ENCODE data around the gene ARHGDIG.

Gene ARHGDIG

DNA sequence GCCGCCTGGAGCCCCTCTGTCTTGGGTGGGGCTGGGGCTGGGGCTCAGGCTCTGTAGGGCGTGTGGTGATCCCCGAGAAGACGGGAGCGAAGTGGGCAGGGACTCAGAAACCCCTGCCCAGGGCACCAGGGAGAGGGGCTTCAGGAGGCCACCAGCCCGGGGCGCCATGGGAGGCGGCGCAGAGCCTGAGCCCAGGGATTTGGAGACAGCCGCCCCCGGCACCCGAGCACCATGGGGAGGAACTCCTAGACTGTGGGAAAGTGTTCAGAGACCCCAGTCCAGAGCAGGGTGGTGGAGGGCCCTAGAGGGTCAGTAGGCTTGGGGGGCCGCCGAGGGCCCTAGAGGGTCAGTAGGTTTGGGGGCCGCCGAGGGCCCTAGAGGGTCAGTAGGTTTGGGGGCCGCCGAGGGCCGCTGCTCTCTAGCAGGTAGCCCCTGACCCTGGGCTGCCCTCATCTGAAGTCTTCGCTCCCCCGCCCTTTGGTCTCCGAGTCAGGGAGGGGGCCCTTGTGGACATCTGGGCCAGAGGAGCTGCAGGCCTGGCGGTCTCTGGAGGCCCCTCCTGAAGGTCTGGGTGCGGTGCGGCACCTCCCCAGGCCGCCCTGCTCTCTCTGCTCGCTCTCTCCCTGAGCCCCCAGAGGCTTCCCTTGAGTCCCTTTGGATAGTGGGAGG is 734 bp downstream of the ARHGDIG start:
- Histone ChIP-seq H3K4me3 (ENCODE audit: low read length) (no peak overlapping the region), H3K4me1 (ENCODE audit: low read length) (no peaks in the 10 kb centered on the region), H3F3A (ENCODE audit: insufficient read depth, low read length) (no peaks in the 10 kb centered on the region), H3K9me3 (replicated peaks; ENCODE audit: insufficient read depth, low read length) (no peaks in the 10 kb centered on the region), H2AFZ (ENCODE audit: low read length) (no peak overlapping the region), H3K27me3 (replicated peaks; ENCODE audit: insufficient read depth, low read length) (peaks cover 23% of the 10 kb centered on the region), H3K36me3 (replicated peaks; ENCODE audit: insufficient read depth, low read length) (no peaks in the 10 kb centered on the region), H3K79me2 (ENCODE audit: low read length) (no peaks in the 10 kb centered on the region), H3K9me2 (replicated peaks; ENCODE audit: insufficient read depth, low read length) (no peaks in the 10 kb centered on the region), H3K4me2 (ENCODE audit: low read depth, low read length) (no peak overlapping the region), H3K27ac (ENCODE audit: low read length) (no peak overlapping the region), H4K20me1 (ENCODE audit: insufficient read depth, low read length) (no peaks in the 10 kb centered on the region), H3K9ac (ENCODE audit: low read length) (no peak overlapping the region)
- TF ChIP-seq CTCF (IDR thresholded peaks at IDR 0.05; ENCODE audit: low read length) (no peak), EZH2 (optimal IDR thresholded peaks at IDR 0.05; ENCODE audit: low read depth, low read length) (no peak), EZH2phosphoT487 (IDR thresholded peaks at IDR 0.05; ENCODE audit: low read length) (no peak)
- no peak for DNase-seq

DNA sequence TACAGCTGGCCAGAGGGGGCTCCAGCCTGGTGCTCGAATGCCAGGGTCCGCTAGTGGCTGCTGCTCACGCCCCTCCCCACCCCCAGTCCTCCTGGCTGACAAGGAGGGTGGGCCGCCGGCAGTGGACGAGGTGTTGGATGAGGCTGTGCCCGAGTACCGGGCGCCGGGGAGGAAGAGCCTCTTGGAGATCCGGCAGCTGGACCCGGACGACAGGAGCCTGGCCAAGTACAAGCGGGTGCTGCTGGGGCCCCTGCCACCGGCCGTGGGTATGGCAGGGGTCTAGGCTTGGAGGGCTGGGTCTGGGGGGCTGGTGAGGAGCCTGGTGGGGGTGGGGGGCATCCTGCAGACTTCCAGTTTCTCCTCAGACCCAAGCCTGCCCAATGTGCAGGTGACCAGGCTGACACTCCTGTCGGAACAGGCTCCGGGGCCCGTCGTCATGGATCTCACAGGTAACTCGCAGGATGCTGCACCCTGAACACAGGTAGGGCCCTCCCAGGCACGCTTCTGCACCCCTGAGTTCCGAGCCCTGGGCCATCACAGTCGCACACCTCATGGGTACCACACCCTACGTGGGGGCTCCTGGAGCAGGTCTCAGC is 1.4 kb downstream of the ARHGDIG start:
- Histone ChIP-seq H3K4me1 (ENCODE audit: low read length) (no peaks in the 10 kb centered on the region), H3K27ac (ENCODE audit: low read length) (no peak overlapping the region), H3K9me3 (replicated peaks; ENCODE audit: insufficient read depth, low read length) (no peaks in the 10 kb centered on the region), H3K4me3 (ENCODE audit: low read length) (no peak overlapping the region), H3K27me3 (replicated peaks; ENCODE audit: insufficient read depth, low read length) (peaks cover 23% of the 10 kb centered on the region), H3K9me2 (replicated peaks; ENCODE audit: insufficient read depth, low read length) (no peaks in the 10 kb centered on the region), H4K20me1 (ENCODE audit: insufficient read depth, low read length) (no peaks in the 10 kb centered on the region), H3K4me2 (ENCODE audit: low read depth, low read length) (no peak overlapping the region), H2AFZ (ENCODE audit: low read length) (no peak overlapping the region), H3F3A (ENCODE audit: insufficient read depth, low read length) (no peaks in the 10 kb centered on the region), H3K9ac (ENCODE audit: low read length) (no peak overlapping the region), H3K36me3 (replicated peaks; ENCODE audit: insufficient read depth, low read length) (no peaks in the 10 kb centered on the region), H3K79me2 (ENCODE audit: low read length) (no peaks in the 10 kb centered on the region)
- no peak for TF ChIP-seq EZH2phosphoT487 (IDR thresholded peaks at IDR 0.05; ENCODE audit: low read length)
- TF ChIP-seq CTCF (IDR thresholded peaks at IDR 0.05; ENCODE audit: low read length), result no peak
- TF ChIP-seq EZH2 (optimal IDR thresholded peaks at IDR 0.05; ENCODE audit: low read depth, low read length), result no peak
- no peak for DNase-seq

DNA sequence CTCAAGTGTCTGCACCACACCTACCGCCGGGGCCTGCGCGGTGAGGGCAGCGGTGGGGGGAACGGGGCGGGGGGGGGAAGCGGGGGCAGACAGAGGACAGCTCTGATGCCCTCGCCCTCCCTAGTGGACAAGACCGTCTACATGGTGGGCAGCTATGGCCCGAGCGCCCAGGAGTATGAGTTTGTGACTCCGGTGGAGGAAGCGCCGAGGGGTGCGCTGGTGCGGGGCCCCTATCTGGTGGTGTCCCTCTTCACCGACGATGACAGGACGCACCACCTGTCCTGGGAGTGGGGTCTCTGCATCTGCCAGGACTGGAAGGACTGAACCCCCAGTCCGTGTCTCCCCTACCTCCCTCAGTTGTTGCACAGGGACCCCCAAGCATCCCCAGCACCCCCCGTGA is 2.1 kb downstream of the ARHGDIG start:
- no peaks in the 10 kb centered on the region for H3K79me2 ChIP-seq (ENCODE audit: low read length)
- no peaks in the 10 kb centered on the region for H3K9me3 ChIP-seq (replicated peaks; ENCODE audit: insufficient read depth, low read length)
- peaks cover 23% of the 10 kb centered on the region for H3K27me3 ChIP-seq (replicated peaks; ENCODE audit: insufficient read depth, low read length)
- no peaks in the 10 kb centered on the region for H3K36me3 ChIP-seq (replicated peaks; ENCODE audit: insufficient read depth, low read length)
- no peak overlapping the region for H3K27ac ChIP-seq (ENCODE audit: low read length)
- TF ChIP-seq EZH2phosphoT487 (IDR thresholded peaks at IDR 0.05; ENCODE audit: low read length), result no peak
- no peak for TF ChIP-seq EZH2 (optimal IDR thresholded peaks at IDR 0.05; ENCODE audit: low read depth, low read length)
- TF ChIP-seq CTCF (IDR thresholded peaks at IDR 0.05; ENCODE audit: low read length), result no peak
- no peaks in the 10 kb centered on the region for H3K9me2 ChIP-seq (replicated peaks; ENCODE audit: insufficient read depth, low read length)
- no peak for DNase-seq
- H2AFZ ChIP-seq (ENCODE audit: low read length), result no peak overlapping the region
- no peak overlapping the region for H3K9ac ChIP-seq (ENCODE audit: low read length)
- no peak overlapping the region for H3K4me3 ChIP-seq (ENCODE audit: low read length)
- H4K20me1 ChIP-seq (ENCODE audit: insufficient read depth, low read length), result no peaks in the 10 kb centered on the region
- H3K4me1 ChIP-seq (ENCODE audit: low read length), result no peaks in the 10 kb centered on the region
- no peak overlapping the region for H3K4me2 ChIP-seq (ENCODE audit: low read depth, low read length)
- H3F3A ChIP-seq (ENCODE audit: insufficient read depth, low read length), result no peaks in the 10 kb centered on the region

All from MM.1S (cell line).